Adrenal gland (tissue), 12 donors: Measurements from ENCODE around the gene PAQR8. TPM values are rescaled to one million over a fixed set of nuclear protein-coding genes. Genes with fewer than 3 reads are reported as not detected.
"Not testable (repeated sequence)": the region's sequence is repeated elsewhere in the genome, so short reads cannot be mapped to it uniquely, and the experiment has no call there.

Source experiments
- DNase-seq, 7 donors: peaks; one replicate each; pipeline ENCODE4 v3.0.0-alpha.2; 2019 to 2020
- H3K27ac ChIP-seq, 5 donors: fragments of 200-600 bp; sonication (generic) in 4 of 5; 1 replicate in 3 of 5; 2 replicates in 2 of 5; pipeline versions ENCODE4 v1.5.1 to v1.8.0; 2016 to 2020; ENCODE audit warnings: mild to moderate bottlenecking in 1 of 5
- H3K27me3 ChIP-seq: fragments of 200-600 bp; 2 replicates; pipeline ENCODE4 v1.8.0; 2021
- H3K36me3 ChIP-seq, 2 donors: fragments of 200-600 bp; replicated peaks in 1 of 2; 1 replicate in 1 of 2; 2 replicates in 1 of 2; pipeline versions ENCODE4 v1.5.1 to v1.8.0; 2018 to 2022
- H3K4me1 ChIP-seq, 2 donors: fragments of 200-600 bp; replicated peaks in 1 of 2; 1 replicate in 1 of 2; 2 replicates in 1 of 2; pipeline versions ENCODE4 v1.5.1 to v1.8.0; 2018 to 2021
- H3K4me3 ChIP-seq, 4 donors: fragments of 200-600 bp; sonication (generic) in 3 of 4; one replicate each; pipeline ENCODE4 v1.5.1; 2016 to 2018
- H3K9me3 ChIP-seq, 3 donors: fragments of 200-600 bp; sonication (generic) in 1 of 3; replicated peaks in 1 of 3; 1 replicate in 2 of 3; 2 replicates in 1 of 3; pipeline versions ENCODE4 v1.5.1 to v1.8.0; 2016 to 2021
- POLR2A ChIP-seq, 2 donors: fragments of 450-650 bp; IDR thresholded peaks; one replicate each; pipeline ENCODE4 v1.6.1; 2017; ENCODE audit warnings: antibody characterized with exemption in 2 of 2, mild to moderate bottlenecking in 2 of 2, moderate library complexity in 1 of 2
- WGBS, 4 donors: extraction: QIAGEN DNeasy Blood & Tissue Kit in 2 of 4; methylation state at CpG; one replicate each; pipeline versions ENCODE4 v1.1.5 to v1.1.7; 2013 to 2017; 5-methylcytosine and 5-hydroxymethylcytosine counted together
- intact Hi-C, 2 donors: fragments of 100-400 bp; cut with DNase I; formaldehyde crosslinking; loops; one replicate each; pipeline versions ENCODE4 v1.14.1 to v1.15.0; 2022 to 2023
- polyA plus RNA-seq, 3 donors: library from polyadenylated mRNA; stranded (reverse); fragments of 200-250 nt in 2 of 3; fragments of 350-450 nt in 1 of 3; fragmentation: Illumina TruSeq in 1 of 3; extraction: RNeasy Lipid Tissue Mini Kit (QIAGEN cat#74804) in 1 of 3; gene quantifications; one replicate each; pipeline ENCODE4 v1.2.3, GENCODE V29; 2013 to 2014
- total RNA-seq, 9 donors: library from RNA; depleted of rRNA in 4 of 9; stranded (reverse); fragments of >200 nt in 4 of 9; fragments of 120-200 nt in 1 of 9; fragmentation: NEBNext Ultra II Directional in 1 of 9; extraction: Animal tissue kit (Norgen Biotek cat#: 25700) in 1 of 9; gene quantifications; one replicate each; pipeline versions ENCODE4 v1.1.0 to v1.2.4, GENCODE V29; 2013 to 2023
- TF ChIP-seq, protein P1 (sequence below), 6 experiments: fragments of 450-650 bp in 4 of 6; fragments of 200-600 bp in 2 of 6; sonication (generic) in 1 of 6; IDR thresholded peaks; 1 replicate in 5 of 6; 2 replicates in 1 of 6; pipeline versions ENCODE4 v1.5.1 to v1.8.0; 2016 to 2021; ENCODE audit warnings: antibody characterized with exemption in 6 of 6, mild to moderate bottlenecking in 2 of 6, moderate library complexity in 1 of 6
- donor health status: healthy with polysubstance abuse.
- donor health status: Bipolar disorder and iron deficiency.
- donor health status: DM: yes; HTN: yes; CAD: no.
- donor health status: DM: no; HTN: no; CAD: no.
- donor health status: DM: no; HTN: no; CAD: no.
- donor health status: DM: yes; HTN: yes; CAD: no.

PAQR8 gene
- total and polyA plus RNA-seq, 12 donors = 2.3 to 17.1 (median 6.2) TPM

DNA sequence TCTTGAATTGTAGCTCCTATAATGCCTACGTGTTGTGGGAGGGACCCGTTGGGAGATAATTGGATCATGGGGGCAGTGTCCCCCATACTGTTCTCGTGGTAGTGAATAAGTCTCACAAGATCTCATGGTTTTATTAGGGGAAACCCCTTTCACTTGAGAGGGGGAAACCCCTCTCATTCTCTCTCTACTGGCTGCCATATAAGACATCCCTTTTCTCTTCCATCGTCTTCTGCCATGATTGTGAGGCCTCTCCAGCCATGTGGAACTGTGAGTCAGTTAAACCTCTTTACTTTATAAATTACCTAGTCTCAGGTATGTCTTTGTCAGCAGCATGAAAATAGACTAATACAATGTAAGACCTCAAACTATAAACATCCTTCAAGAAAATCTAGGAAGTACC, 23.1 kb downstream of the PAQR8 start:
- TF ChIP-seq, protein P1, sequence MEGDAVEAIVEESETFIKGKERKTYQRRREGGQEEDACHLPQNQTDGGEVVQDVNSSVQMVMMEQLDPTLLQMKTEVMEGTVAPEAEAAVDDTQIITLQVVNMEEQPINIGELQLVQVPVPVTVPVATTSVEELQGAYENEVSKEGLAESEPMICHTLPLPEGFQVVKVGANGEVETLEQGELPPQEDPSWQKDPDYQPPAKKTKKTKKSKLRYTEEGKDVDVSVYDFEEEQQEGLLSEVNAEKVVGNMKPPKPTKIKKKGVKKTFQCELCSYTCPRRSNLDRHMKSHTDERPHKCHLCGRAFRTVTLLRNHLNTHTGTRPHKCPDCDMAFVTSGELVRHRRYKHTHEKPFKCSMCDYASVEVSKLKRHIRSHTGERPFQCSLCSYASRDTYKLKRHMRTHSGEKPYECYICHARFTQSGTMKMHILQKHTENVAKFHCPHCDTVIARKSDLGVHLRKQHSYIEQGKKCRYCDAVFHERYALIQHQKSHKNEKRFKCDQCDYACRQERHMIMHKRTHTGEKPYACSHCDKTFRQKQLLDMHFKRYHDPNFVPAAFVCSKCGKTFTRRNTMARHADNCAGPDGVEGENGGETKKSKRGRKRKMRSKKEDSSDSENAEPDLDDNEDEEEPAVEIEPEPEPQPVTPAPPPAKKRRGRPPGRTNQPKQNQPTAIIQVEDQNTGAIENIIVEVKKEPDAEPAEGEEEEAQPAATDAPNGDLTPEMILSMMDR (IDR thresholded peaks at IDR 0.05) = no peak
- TF ChIP-seq POLR2A (IDR thresholded peaks at IDR 0.05) = no peak
- DNase-seq = no peak
- intact Hi-C loops = no loop called here
- Histone ChIP-seq H3K4me3 (no peak overlapping the region), H3K4me1 (peaks cover 9 to 10% of the 10 kb centered on the region in 2 donors), H3K9me3 (no peaks in the 10 kb centered on the region), H3K27ac (no peak overlapping the region), H3K27me3 (no peaks in the 10 kb centered on the region), H3K36me3 (no peaks in the 10 kb centered on the region)
- WGBS, 4 donors = 93 to 98% (median 96%) methylated on average over 4 of the region's 4 CpGs

DNA sequence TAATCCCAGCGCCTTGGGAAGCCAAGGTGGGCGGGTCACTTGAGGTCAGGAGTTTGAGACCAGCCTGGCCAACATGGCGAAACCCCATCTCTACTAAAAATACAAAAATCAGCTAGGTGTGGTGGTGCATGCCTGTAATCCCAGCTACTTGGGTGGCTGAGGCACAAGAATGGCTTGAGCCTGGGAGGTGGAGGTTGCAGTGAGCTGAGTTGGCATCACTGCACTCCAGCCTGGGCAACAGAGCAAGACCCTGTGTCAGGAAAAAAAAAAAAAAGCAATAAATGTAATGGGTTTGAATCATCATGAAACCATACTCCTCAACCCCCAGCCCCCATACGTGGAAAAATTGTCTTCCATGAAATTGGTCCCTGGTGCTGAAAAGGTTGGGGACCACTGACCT, 26.2 kb downstream of the PAQR8 start:
- H3K4me3 ChIP-seq, H3K36me3 ChIP-seq, DNase-seq, H3K9me3 ChIP-seq, intact Hi-C loops, H3K27ac ChIP-seq, H3K27me3 ChIP-seq: not testable (repeated sequence)
- peaks cover 9 to 18% of the 10 kb centered on the region in 2 donors for H3K4me1 ChIP-seq
- 73 to 96% (median 86%) methylated on average over 4 of the region's 4 CpGs for WGBS, 4 donors

DNA sequence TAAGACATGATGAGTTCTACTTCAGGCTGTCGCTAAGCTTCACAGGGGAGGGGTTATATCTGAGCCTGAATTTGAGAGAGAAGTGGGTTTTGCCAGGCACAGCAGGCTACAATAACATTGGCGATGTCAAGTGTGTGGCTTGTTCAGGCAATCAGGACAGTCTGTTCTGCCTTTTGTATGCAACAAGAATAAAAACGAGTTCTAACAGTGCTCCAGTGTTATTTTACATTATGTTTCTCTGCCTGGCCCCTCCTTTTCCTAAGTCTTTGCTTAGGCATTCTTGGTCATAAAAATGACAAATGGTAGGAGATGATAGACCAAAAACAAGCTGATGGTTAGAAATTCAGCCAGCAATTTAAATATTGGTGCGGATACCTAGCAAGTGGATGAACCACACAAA, 26.8 kb downstream of the PAQR8 start:
- TF ChIP-seq, protein P1 (IDR thresholded peaks at IDR 0.05) = no peak
- TF ChIP-seq POLR2A (IDR thresholded peaks at IDR 0.05) = no peak
- Histone ChIP-seq H3K9me3 (no peaks in the 10 kb centered on the region), H3K27me3 (no peaks in the 10 kb centered on the region), H3K4me3 (no peak overlapping the region), H3K27ac (no peak overlapping the region), H3K4me1 (peaks cover 9 to 18% of the 10 kb centered on the region in 2 donors), H3K36me3 (no peaks in the 10 kb centered on the region)
- intact Hi-C loops = no loop called here
- WGBS, 4 donors = 82 to 91% (median 88%) methylated on average over 4 of the region's 4 CpGs
- DNase-seq = no peak

DNA sequence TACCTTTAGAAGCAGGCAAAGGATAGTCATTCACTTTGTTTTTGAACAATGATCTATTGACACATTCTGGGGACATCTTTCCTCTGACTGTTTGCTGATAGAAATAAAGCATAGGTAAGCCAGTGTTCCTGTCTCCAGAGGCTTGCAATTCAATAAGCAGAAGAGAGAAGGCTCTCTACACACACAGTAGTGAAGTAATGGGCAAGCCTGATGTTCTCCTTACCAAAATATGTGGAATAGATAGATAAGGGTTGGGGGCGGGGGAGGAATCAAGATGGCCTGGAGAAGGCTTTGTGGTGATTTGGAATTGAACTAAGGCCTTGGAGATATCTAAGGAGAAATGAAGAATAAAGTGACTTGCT, 27.3 kb downstream of the PAQR8 start:
- no peak for DNase-seq
- TF ChIP-seq, protein P1 (IDR thresholded peaks at IDR 0.05) = no peak
- TF ChIP-seq POLR2A (IDR thresholded peaks at IDR 0.05) = no peak
- 81 to 97% (median 86%) methylated on average over 1 of the region's 1 CpG for WGBS, 4 donors
- Histone ChIP-seq H3K27ac (peak overlapping the region in 1 of 5 donors; percentile 49), H3K4me1 (peaks cover 9 to 18% of the 10 kb centered on the region in 2 donors), H3K36me3 (no peaks in the 10 kb centered on the region), H3K9me3 (no peaks in the 10 kb centered on the region), H3K27me3 (no peaks in the 10 kb centered on the region), H3K4me3 (no peak overlapping the region)
- intact Hi-C loops = no loop called here

DNA sequence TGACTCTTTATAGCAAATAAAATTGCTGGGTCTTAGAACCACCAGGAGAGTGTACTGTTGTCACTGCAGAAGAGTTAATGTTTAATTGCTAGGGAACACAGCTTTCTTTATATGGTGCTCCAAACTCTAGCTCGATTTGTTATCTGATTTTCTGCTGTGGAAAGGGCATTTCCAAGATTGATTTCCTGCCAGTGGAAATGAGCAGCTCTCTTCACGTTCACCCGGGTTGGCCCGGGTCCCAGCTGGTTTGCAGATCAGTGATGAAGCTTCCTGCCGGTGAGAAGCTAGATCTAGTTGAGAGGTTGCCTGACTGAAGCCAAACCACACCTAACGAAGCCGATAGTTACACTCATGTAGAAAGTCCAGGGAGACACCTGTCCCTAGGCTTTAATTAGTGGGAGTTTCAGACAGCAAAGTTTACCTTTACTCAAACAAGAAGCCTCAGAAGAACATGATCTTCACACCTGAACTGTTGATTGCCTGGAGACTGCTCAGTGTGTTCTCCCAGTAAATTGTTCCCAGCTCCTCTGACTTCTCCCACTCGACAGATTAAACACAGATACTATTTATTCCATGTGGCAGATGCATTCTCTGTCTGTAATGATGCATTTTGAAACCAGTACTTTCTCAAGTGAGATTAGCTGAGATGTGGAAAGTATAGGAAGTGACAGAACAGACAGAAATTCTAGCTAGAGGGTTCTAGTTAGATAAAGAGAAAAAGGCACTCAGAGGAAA, 27.8 kb downstream of the PAQR8 start:
- H3K36me3 ChIP-seq = no peaks in the 10 kb centered on the region
- TF ChIP-seq, protein P1 (IDR thresholded peaks at IDR 0.05) = no peak
- TF ChIP-seq POLR2A (IDR thresholded peaks at IDR 0.05) = no peak
- peak overlapping the region in 1 of 5 donors; percentile 49 for H3K27ac ChIP-seq
- no peaks in the 10 kb centered on the region for H3K9me3 ChIP-seq
- H3K27me3 ChIP-seq = no peaks in the 10 kb centered on the region
- intact Hi-C loops = no loop called here
- H3K4me3 ChIP-seq = no peak overlapping the region
- WGBS, 4 donors = 8 to 14% (median 10%) methylated on average over 8 of the region's 8 CpGs
- peak; percentile 38 to 74 (median 61) for DNase-seq
- H3K4me1 ChIP-seq = peaks cover 9 to 18% of the 10 kb centered on the region in 2 donors
